Measurements from ENCODE around the gene ADARB2. TPM values are rescaled to one million over a fixed set of nuclear protein-coding genes. Genes with fewer than 3 reads are reported as not detected.
"Not testable (repeated sequence)": the region's sequence is repeated elsewhere in the genome, so short reads cannot be mapped to it uniquely, and the experiment has no call there.

ADARB2 gene
- total RNA-seq, 6 experiments from 2014 or later, result not detected

GRCh38 chr10:1166828-1167275, 570.5 kb downstream of the ADARB2 start:
- TF ChIP-seq CTCF (IDR thresholded peaks at IDR 0.05), result no peak
- Mint-ChIP-seq H3K27ac (no peak overlapping the region), H3K4me3 (no peak overlapping the region), H3K4me1 (ENCODE audit: low read depth) (peaks cover 2% of the 10 kb centered on the region; the same call in 1 of the 2 replicates), H3K36me3 (ENCODE audit: low read depth) (no peaks in the 10 kb centered on the region), H3K27me3 (ENCODE audit: insufficient read depth) (peaks cover 12% of the 10 kb centered on the region), H3K9me3 (no peaks in the 10 kb centered on the region)
- DNase-seq, result no peak

- H3K27me3 Mint-ChIP-seq (ENCODE audit: insufficient read depth), result peaks cover 12% of the 10 kb centered on the region
- no peaks in the 10 kb centered on the region for H3K4me1 Mint-ChIP-seq (ENCODE audit: low read depth)
- DNase-seq, result no peak
- TF ChIP-seq CTCF (IDR thresholded peaks at IDR 0.05), result no peak
- H3K27ac Mint-ChIP-seq, result no peak overlapping the region
- no peaks in the 10 kb centered on the region for H3K36me3 Mint-ChIP-seq (ENCODE audit: low read depth)
- H3K9me3 Mint-ChIP-seq, result no peaks in the 10 kb centered on the region
- no peak overlapping the region for H3K4me3 Mint-ChIP-seq
Measured at GRCh38 chr10:1166101-1166827, 571.1 kb downstream of the ADARB2 start.

- H3K27me3 Mint-ChIP-seq (ENCODE audit: insufficient read depth), result peaks cover 18% of the 10 kb centered on the region
- TF ChIP-seq CTCF (IDR thresholded peaks at IDR 0.05), result no peak
Measured at GRCh38 chr10:1163831-1164230, 573.5 kb downstream of the ADARB2 start.

GRCh38 chr10:1163204-1163660, 574.1 kb downstream of the ADARB2 start:
- H3K4me3 Mint-ChIP-seq, result no peak overlapping the region
- H3K9me3 Mint-ChIP-seq, result no peaks in the 10 kb centered on the region; the same call in 1 of the 2 replicates
- no peak for TF ChIP-seq CTCF (IDR thresholded peaks at IDR 0.05)
- H3K36me3 Mint-ChIP-seq (ENCODE audit: low read depth), result no peaks in the 10 kb centered on the region
- no peak for DNase-seq
- H3K27ac Mint-ChIP-seq, result no peak overlapping the region
- H3K27me3 Mint-ChIP-seq (ENCODE audit: insufficient read depth), result peaks cover 22% of the 10 kb centered on the region
- H3K4me1 Mint-ChIP-seq (ENCODE audit: low read depth), result no peaks in the 10 kb centered on the region

More at GRCh38 chr10:1163831-1164230, 573.5 kb downstream of the ADARB2 start:
- Mint-ChIP-seq H3K36me3 (ENCODE audit: low read depth) (no peaks in the 10 kb centered on the region), H3K9me3 (no peaks in the 10 kb centered on the region; the same call in 1 of the 2 replicates), H3K4me3 (no peak overlapping the region), H3K4me1 (ENCODE audit: low read depth) (no peaks in the 10 kb centered on the region), H3K27ac (no peak overlapping the region)
- DNase-seq, result no peak

GRCh38 chr10:1162481-1163203, 574.7 kb downstream of the ADARB2 start:
- Mint-ChIP-seq H3K9me3 (no peaks in the 10 kb centered on the region; the same call in 1 of the 2 replicates), H3K4me1 (ENCODE audit: low read depth) (no peaks in the 10 kb centered on the region), H3K36me3 (ENCODE audit: low read depth) (no peaks in the 10 kb centered on the region), H3K27ac (no peak overlapping the region), H3K4me3 (no peak overlapping the region), H3K27me3 (ENCODE audit: insufficient read depth) (peaks cover 24% of the 10 kb centered on the region)
- no peak for TF ChIP-seq CTCF (IDR thresholded peaks at IDR 0.05)
- no peak for DNase-seq

- peaks cover 26% of the 10 kb centered on the region for H3K27me3 Mint-ChIP-seq (ENCODE audit: insufficient read depth)
- H3K36me3 Mint-ChIP-seq (ENCODE audit: low read depth); H3K27ac Mint-ChIP-seq; H3K9me3 Mint-ChIP-seq; H3K4me1 Mint-ChIP-seq (ENCODE audit: low read depth); DNase-seq; H3K4me3 Mint-ChIP-seq: not testable (repeated sequence)
Measured at GRCh38 chr10:1161315-1161673, 576.0 kb downstream of the ADARB2 start.

Data from HFFc6 (cell line).